GM19035 (cell line): ENCODE measurements around the gene SH3PXD2A.

Experiments
- ATAC-seq: cut with Tn5 transposase; IDR thresholded peaks from one replicate; pipeline ENCODE4 v1.9.1; 2021; ENCODE audit not compliant: unreplicated experiment

The SH3PXD2A gene

GRCh38 chr10:103879409-103879808 is 24.0 kb upstream of the SH3PXD2A start:
- ATAC-seq, result no peak

- no peak for ATAC-seq
Observed at GRCh38 chr10:103877861-103878260, 22.5 kb upstream of the SH3PXD2A start.

GRCh38 chr10:103876155-103876554 is 20.8 kb upstream of the SH3PXD2A start:
- ATAC-seq, result no peak

GRCh38 chr10:103874730-103875129 is 19.4 kb upstream of the SH3PXD2A start:
- no peak for ATAC-seq

GRCh38 chr10:103872137-103872931 is 17.0 kb upstream of the SH3PXD2A start:
- ATAC-seq, result no peak

- ATAC-seq, result no peak
Observed at GRCh38 chr10:103871006-103871405, 15.6 kb upstream of the SH3PXD2A start.

- ATAC-seq, result no peak
Observed at GRCh38 chr10:103870516-103870915, 15.1 kb upstream of the SH3PXD2A start.

GRCh38 chr10:103869336-103869735 is 14.0 kb upstream of the SH3PXD2A start:
- no peak for ATAC-seq

GRCh38 chr10:103868200-103868599 is 12.8 kb upstream of the SH3PXD2A start:
- ATAC-seq, result no peak

- no peak for ATAC-seq
Observed at GRCh38 chr10:103861505-103861904, 6.1 kb upstream of the SH3PXD2A start.

GRCh38 chr10:103859161-103860086 is 4.0 kb upstream of the SH3PXD2A start:
- ATAC-seq, result peak; percentile 52

GRCh38 chr10:103858360-103858759 is 3.0 kb upstream of the SH3PXD2A start:
- ATAC-seq, result no peak

- ATAC-seq, result no peak
Observed at GRCh38 chr10:103856797-103857170, 1.4 kb upstream of the SH3PXD2A start.

- no peak for ATAC-seq
Observed at GRCh38 chr10:103855852-103856796, 748 bp upstream of the SH3PXD2A start.

GRCh38 chr10:103854686-103855391 is 537 bp downstream of the SH3PXD2A start:
- ATAC-seq, result no peak

- no peak for ATAC-seq
Observed at GRCh38 chr10:103854265-103854685, 1.1 kb downstream of the SH3PXD2A start.

GRCh38 chr10:103853428-103854264 is 1.7 kb downstream of the SH3PXD2A start:
- ATAC-seq, result no peak

- ATAC-seq, result no peak
Observed at GRCh38 chr10:103852856-103853255, 2.5 kb downstream of the SH3PXD2A start.

- no peak for ATAC-seq
Observed at GRCh38 chr10:103852189-103852711, 3.1 kb downstream of the SH3PXD2A start.
